ENCODE data around the gene STK38L. TPM values are rescaled to one million over a fixed set of nuclear protein-coding genes. Genes with fewer than 3 reads are reported as not detected.
A peak's percentile ranks its signal among the peaks of the same experiment; 100 is the strongest.

STK38L gene
- total RNA-seq, 2 donors from 2014 or later, result 33.2 to 78.3 TPM

DNA sequence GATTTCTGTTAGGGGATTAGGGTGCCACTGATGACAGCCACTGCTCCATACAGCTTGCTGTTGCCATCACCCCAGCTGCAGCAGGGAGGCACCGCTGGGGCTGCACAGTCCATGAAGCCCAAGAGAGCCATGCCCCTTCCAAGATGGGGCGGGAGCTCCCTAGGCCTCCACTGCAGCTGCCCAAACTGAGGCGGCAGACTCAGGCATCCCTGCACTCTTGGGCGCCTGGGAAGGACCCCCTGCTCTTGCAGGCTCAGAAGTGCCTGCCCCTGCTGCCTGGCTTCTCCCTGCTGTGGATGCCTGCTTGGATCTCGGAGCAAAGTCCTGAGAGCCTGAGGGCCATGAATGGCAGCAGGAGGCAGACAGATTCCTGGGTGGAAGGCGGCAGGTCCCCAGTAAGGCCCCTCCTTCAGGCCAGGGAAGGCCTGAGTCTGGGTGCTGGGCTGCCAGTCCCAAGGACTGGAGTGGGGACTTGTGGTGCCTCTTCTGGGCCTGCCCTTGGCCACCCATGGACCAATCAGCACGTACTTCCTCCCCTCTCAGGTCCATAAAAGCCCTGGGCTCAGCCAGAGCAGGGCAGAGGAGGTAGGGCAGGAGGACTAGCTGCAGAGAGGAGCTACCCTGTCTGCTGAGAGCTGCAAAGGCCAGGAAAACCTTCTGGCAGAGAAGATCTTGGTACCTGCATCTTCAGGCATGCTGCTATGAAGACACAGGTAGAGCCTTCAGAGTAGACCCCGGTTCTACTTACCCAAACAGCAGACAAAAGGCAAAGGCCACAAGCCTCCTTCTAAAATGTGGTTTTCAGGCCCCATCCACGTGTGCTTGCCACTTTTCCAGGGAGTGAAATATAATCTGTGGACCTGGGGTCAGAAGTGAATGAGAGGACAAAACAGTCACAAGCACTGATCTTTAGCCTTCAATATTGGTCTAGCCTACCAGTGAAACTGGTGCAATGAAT, 30.0 kb upstream of the STK38L start:
- 90% methylated on average over 7 to 9 of the region's 9 CpGs for WGBS, 2 experiments (ENCODE audit: insufficient coverage in 1 of 2, insufficient read length in 1 of 2)
- peak overlapping the region; percentile 52 for H3K27ac Mint-ChIP-seq
- no peaks in the 10 kb centered on the region for H3K27me3 Mint-ChIP-seq (ENCODE audit: insufficient read depth)
- Histone ChIP-seq H3K9me3 (ENCODE audit: control insufficient read depth, low read length) (peaks cover 7% of the 10 kb centered on the region), H3K36me3 (ENCODE audit: control insufficient read depth, insufficient read depth, low read length) (no peaks in the 10 kb centered on the region), H3K4me1 (ENCODE audit: control insufficient read depth, insufficient read depth, low read length) (no peaks in the 10 kb centered on the region), H3K9ac (ENCODE audit: extremely low read depth, low read length, poor library complexity, severe bottlenecking) (no peak overlapping the region), H3K27me3 (ENCODE audit: control insufficient read depth, insufficient read depth, low read length, poor library complexity, severe bottlenecking) (no peaks in the 10 kb centered on the region), H3K4me3 (ENCODE audit: low read length) (no peak overlapping the region), H3K27ac (ENCODE audit: low read depth, low read length) (no peak overlapping the region)
- no peaks in the 10 kb centered on the region for H3K4me1 Mint-ChIP-seq
- H3K9me3 Mint-ChIP-seq, result peaks cover 13% of the 10 kb centered on the region
- no peaks in the 10 kb centered on the region for H3K36me3 Mint-ChIP-seq (ENCODE audit: low read depth)
- TF ChIP-seq, protein P1, sequence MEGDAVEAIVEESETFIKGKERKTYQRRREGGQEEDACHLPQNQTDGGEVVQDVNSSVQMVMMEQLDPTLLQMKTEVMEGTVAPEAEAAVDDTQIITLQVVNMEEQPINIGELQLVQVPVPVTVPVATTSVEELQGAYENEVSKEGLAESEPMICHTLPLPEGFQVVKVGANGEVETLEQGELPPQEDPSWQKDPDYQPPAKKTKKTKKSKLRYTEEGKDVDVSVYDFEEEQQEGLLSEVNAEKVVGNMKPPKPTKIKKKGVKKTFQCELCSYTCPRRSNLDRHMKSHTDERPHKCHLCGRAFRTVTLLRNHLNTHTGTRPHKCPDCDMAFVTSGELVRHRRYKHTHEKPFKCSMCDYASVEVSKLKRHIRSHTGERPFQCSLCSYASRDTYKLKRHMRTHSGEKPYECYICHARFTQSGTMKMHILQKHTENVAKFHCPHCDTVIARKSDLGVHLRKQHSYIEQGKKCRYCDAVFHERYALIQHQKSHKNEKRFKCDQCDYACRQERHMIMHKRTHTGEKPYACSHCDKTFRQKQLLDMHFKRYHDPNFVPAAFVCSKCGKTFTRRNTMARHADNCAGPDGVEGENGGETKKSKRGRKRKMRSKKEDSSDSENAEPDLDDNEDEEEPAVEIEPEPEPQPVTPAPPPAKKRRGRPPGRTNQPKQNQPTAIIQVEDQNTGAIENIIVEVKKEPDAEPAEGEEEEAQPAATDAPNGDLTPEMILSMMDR (conservative IDR thresholded peaks at IDR 0.05), result no peak
- DNase-seq, result peak; percentile 67
- H3K4me3 Mint-ChIP-seq, result no peak overlapping the region

DNA sequence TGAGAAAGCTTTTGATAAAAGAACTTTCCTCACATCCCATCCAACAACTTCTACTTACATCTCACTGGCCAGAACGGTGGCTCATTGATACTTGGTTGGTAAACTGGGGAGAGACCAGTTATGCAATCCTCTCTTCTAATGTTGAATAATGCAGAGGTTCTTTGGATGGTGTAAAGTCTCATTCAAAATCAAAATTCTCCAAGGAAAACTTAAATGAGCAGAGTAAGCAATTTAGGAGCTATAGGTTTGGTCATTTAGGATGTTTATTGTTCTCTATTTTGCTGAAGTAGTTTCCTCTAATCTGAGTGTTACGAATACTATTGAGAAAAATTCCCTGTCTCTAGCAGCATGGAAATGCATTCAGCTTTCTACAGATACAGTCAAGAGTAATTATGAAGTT, 26.5 kb upstream of the STK38L start:
- H3K27me3 ChIP-seq (ENCODE audit: control insufficient read depth, insufficient read depth, low read length, poor library complexity, severe bottlenecking), result no peaks in the 10 kb centered on the region
- Mint-ChIP-seq H3K4me3 (no peak overlapping the region), H3K9me3 (no peaks in the 10 kb centered on the region), H3K27me3 (ENCODE audit: insufficient read depth) (no peaks in the 10 kb centered on the region), H3K27ac (no peak overlapping the region), H3K36me3 (ENCODE audit: low read depth) (no peaks in the 10 kb centered on the region), H3K4me1 (no peaks in the 10 kb centered on the region)
- WGBS, 2 experiments (ENCODE audit: insufficient coverage in 1 of 2, insufficient read length in 1 of 2), result 77 to 80% methylated on average over 1 to 2 of the region's 2 CpGs
- no peaks in the 10 kb centered on the region for H3K4me1 ChIP-seq (ENCODE audit: control insufficient read depth, insufficient read depth, low read length)
- no peak for DNase-seq
- no peak overlapping the region for H3K9ac ChIP-seq (ENCODE audit: extremely low read depth, low read length, poor library complexity, severe bottlenecking)
- no peaks in the 10 kb centered on the region for H3K36me3 ChIP-seq (ENCODE audit: control insufficient read depth, insufficient read depth, low read length)
- H3K9me3 ChIP-seq (ENCODE audit: control insufficient read depth, low read length), result no peaks in the 10 kb centered on the region
- no peak overlapping the region for H3K27ac ChIP-seq (ENCODE audit: low read depth, low read length)
- TF ChIP-seq, protein P1 (conservative IDR thresholded peaks at IDR 0.05), result no peak
- H3K4me3 ChIP-seq (ENCODE audit: low read length), result no peak overlapping the region

DNA sequence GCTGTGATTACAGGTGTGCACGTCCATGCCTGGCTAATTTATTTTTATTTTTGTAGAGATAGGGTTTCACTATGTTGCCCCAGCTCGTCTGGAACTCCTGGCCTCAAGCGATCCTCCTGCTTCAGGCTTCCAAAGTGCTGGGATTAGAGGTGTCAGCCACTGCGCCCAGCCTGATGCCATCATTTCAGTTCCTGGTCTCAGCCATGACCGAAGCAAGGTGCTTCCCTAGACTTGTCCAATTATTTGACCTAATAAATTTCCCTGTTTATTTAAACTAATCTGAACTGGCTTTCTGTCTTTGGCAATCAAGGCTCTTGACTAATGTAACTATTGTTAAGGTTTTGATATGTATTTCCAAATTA, 24.4 kb upstream of the STK38L start:
- no peak for DNase-seq
- no peaks in the 10 kb centered on the region for H3K4me1 ChIP-seq (ENCODE audit: control insufficient read depth, insufficient read depth, low read length)
- no peaks in the 10 kb centered on the region for H3K27me3 ChIP-seq (ENCODE audit: control insufficient read depth, insufficient read depth, low read length, poor library complexity, severe bottlenecking)
- H3K27ac ChIP-seq (ENCODE audit: low read depth, low read length), result no peak overlapping the region
- no peak overlapping the region for H3K9ac ChIP-seq (ENCODE audit: extremely low read depth, low read length, poor library complexity, severe bottlenecking)
- TF ChIP-seq, protein P1 (conservative IDR thresholded peaks at IDR 0.05), result no peak
- H3K9me3 Mint-ChIP-seq, result no peaks in the 10 kb centered on the region
- H3K4me3 Mint-ChIP-seq, result no peak overlapping the region
- H3K27ac Mint-ChIP-seq, result no peak overlapping the region
- H3K27me3 Mint-ChIP-seq (ENCODE audit: insufficient read depth), result no peaks in the 10 kb centered on the region
- no peaks in the 10 kb centered on the region for H3K9me3 ChIP-seq (ENCODE audit: control insufficient read depth, low read length)
- H3K36me3 Mint-ChIP-seq (ENCODE audit: low read depth), result no peaks in the 10 kb centered on the region
- H3K36me3 ChIP-seq (ENCODE audit: control insufficient read depth, insufficient read depth, low read length), result no peaks in the 10 kb centered on the region
- H3K4me3 ChIP-seq (ENCODE audit: low read length), result no peak overlapping the region
- H3K4me1 Mint-ChIP-seq, result no peaks in the 10 kb centered on the region
- 92% methylated on average over 3 to 5 of the region's 5 CpGs for WGBS, 2 experiments (ENCODE audit: insufficient coverage in 1 of 2, insufficient read length in 1 of 2)

All from endodermal cell (in vitro differentiated cells).